Glutamatergic neuron (in vitro differentiated cells): ENCODE data around the gene QRFP. TPM values are rescaled to one million over a fixed set of nuclear protein-coding genes. Genes with fewer than 3 reads are reported as not detected.

ENCODE experiments used
- DNase-seq: peaks from one replicate; pipeline ENCODE4 v3.0.0; 2022
- H3K27ac Mint-ChIP-seq: one replicate; pipeline ENCODE4 v1.8.0; 2020; ENCODE audit warnings: mild to moderate bottlenecking, mixed read lengths, inconsistent platforms; ENCODE audit not compliant: unreplicated experiment
- H3K27me3 Mint-ChIP-seq: one replicate; pipeline ENCODE4 v1.8.0; 2020; ENCODE audit warnings: mild to moderate bottlenecking, moderate library complexity, mixed read lengths, inconsistent platforms; ENCODE audit not compliant: unreplicated experiment
- H3K36me3 Mint-ChIP-seq: one replicate; pipeline ENCODE4 v1.8.0; 2020; ENCODE audit warnings: mild to moderate bottlenecking, mixed read lengths, inconsistent platforms; ENCODE audit not compliant: unreplicated experiment
- H3K4me1 Mint-ChIP-seq: one replicate; pipeline ENCODE4 v1.8.0; 2020; ENCODE audit warnings: mild to moderate bottlenecking, low read depth, mixed read lengths, inconsistent platforms; ENCODE audit not compliant: unreplicated experiment
- H3K4me3 Mint-ChIP-seq: one replicate; pipeline ENCODE4 v1.8.0; 2020; ENCODE audit warnings: mild to moderate bottlenecking, mixed read lengths, inconsistent platforms; ENCODE audit not compliant: unreplicated experiment
- H3K9me3 Mint-ChIP-seq: one replicate; pipeline ENCODE4 v1.8.0; 2020; ENCODE audit warnings: mild to moderate bottlenecking, moderate library complexity, mixed read lengths, inconsistent platforms; ENCODE audit not compliant: unreplicated experiment
- total RNA-seq: library from RNA; stranded (reverse); fragmentation: NEBNext Ultra II Directional; extraction: Animal tissue kit (Norgen Biotek cat#: 25700); gene quantifications from one replicate; pipeline ENCODE4 v1.2.1, GENCODE V29; 2021; ENCODE audit not compliant: unreplicated experiment
- TF ChIP-seq, protein P1 (sequence below): fragments of 200-600 bp; sonication (generic); IDR thresholded peaks from one replicate; pipeline ENCODE4 v1.5.0; 2021; ENCODE audit not compliant: partially characterized antibody, unreplicated experiment

QRFP gene
- total RNA-seq, 1 donor from 2014 or later: not detected

DNA sequence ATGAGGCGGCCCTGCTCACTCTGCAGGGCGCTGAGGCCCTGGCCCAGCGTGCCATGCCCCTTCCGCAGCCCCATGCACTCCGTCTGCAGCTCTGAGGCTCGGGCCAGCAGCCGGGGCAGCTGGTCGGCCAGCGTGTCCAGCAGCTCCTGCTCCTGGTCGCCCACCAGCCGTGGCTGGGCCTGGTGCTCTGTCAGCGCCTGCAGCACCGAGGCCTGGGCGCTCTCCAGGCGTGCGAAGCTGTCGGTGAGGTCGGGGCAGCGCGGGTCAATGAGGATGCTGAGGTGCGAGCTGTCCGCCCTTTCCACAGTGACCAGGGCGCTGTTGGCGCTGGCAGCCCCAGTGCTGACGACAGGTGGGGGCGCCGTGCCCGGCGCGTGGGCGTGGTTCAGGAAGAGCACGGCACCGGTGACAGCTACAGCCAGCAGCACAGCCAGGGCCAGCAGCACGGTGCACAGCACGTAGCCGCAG is 33.0 kb upstream of the QRFP start:
- DNase-seq: no peak
- H3K27me3 Mint-ChIP-seq: peaks cover 5% of the 10 kb centered on the region
- H3K9me3 Mint-ChIP-seq: peaks cover 6% of the 10 kb centered on the region
- H3K4me1 Mint-ChIP-seq: peaks cover 15% of the 10 kb centered on the region
- no peak overlapping the region for H3K4me3 Mint-ChIP-seq
- H3K36me3 Mint-ChIP-seq: no peaks in the 10 kb centered on the region
- TF ChIP-seq, protein P1, sequence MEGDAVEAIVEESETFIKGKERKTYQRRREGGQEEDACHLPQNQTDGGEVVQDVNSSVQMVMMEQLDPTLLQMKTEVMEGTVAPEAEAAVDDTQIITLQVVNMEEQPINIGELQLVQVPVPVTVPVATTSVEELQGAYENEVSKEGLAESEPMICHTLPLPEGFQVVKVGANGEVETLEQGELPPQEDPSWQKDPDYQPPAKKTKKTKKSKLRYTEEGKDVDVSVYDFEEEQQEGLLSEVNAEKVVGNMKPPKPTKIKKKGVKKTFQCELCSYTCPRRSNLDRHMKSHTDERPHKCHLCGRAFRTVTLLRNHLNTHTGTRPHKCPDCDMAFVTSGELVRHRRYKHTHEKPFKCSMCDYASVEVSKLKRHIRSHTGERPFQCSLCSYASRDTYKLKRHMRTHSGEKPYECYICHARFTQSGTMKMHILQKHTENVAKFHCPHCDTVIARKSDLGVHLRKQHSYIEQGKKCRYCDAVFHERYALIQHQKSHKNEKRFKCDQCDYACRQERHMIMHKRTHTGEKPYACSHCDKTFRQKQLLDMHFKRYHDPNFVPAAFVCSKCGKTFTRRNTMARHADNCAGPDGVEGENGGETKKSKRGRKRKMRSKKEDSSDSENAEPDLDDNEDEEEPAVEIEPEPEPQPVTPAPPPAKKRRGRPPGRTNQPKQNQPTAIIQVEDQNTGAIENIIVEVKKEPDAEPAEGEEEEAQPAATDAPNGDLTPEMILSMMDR: no peak
- no peak overlapping the region for H3K27ac Mint-ChIP-seq

DNA sequence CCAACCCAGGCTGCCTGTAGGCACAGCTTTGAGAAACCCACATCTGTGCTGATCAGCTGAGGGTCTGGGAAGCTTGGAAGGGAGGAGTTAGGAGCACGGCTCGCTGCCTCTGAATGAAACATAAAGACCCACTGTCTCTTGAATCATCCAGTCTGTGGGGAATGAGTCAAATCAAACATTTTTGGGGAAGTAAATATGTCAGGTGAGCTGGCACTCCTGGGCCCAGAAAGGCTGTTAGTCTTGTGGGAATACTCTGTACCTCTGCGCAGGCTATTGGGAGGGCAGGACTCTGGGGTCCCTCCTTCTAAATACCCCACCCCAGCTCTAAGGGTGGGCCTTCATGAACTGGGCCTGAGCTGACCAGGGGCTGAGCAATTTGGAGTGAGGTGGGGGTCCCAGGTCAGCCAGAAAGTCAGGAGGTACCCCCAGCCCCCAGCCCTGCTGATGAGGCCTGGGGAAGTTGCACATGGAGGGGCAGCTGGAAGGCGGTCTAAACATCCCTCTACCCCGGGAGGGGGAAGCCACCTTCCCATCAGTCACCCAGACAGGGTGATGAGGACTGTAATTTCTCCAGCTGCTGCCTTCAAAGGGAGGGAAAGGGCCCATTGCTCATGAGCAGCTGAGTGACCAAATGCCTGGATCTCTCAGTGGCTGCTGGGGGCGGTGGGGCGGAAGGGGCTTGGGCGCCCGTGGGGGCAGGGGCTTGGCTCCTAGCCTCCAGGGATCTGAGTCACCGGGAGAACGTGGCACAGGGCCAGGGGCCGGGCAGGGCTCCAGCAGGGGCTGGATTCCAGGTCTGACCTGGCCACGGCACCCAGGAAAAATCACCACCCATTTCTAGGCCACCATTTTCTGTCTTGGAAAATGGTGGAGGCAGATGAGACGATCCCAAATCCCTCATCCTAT is 31.6 kb upstream of the QRFP start:
- DNase-seq: no peak
- no peaks in the 10 kb centered on the region for H3K36me3 Mint-ChIP-seq
- H3K27ac Mint-ChIP-seq: no peak overlapping the region

DNA sequence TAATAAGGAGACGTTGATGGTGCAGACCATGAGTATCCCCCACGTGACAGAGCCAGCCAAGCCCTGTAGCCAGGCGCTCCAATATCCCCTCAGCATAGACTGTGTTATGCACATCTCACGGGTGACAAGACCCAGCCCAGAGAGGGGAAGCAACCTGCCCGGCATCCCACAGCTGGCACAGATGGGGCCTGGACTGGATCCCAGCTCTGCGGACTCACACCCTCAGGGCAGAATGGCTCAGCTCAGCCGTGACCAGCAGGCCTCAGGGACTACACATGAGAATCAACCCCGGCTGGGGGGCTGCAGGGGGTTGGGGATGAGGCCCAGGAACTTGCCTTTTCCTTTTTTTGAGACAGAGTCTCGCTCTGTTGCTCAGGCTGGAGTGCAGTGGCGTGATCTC is 30.7 kb upstream of the QRFP start:
- TF ChIP-seq, protein P1: no peak
- H3K4me1 Mint-ChIP-seq: peaks cover 15% of the 10 kb centered on the region

More for the DNA sequence above, 31.6 kb upstream of the QRFP start:
- Mint-ChIP-seq H3K9me3 (peaks cover 6% of the 10 kb centered on the region), H3K4me1 (peaks cover 15% of the 10 kb centered on the region), H3K4me3 (no peak overlapping the region), H3K27me3 (peaks cover 5% of the 10 kb centered on the region)
- TF ChIP-seq, protein P1: no peak

DNA sequence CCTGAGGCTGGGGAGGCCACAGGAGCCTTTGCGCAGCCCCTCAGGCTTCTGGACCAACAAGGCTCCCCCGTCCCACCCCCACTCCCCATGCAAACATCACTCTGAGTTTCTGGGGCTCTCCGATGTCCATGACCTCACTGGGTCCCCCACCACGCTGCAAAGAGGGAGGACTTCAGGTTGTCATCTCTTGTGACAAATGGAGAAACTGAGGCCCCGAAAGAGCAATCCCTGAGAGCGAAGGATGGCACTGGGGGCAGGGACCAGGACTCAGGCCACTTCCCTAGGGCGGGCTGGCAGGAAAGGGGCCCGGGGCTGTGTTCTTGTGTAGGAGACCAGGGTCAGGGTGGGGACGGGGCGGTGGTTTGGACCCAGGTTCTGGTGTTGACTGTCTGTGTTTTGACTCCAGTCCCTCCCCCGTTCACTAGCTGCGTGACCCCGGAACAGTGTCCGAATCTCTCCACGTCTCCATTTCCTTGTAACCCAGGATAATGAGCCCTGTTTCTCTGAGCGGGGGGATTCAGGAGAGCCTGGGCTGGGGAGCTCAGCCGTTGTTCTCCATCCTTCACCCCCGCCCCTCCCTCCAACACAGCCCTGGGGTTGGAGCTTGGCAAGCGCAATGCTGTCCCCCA is 28.6 kb upstream of the QRFP start:
- TF ChIP-seq, protein P1: no peak
- Mint-ChIP-seq H3K36me3 (no peaks in the 10 kb centered on the region), H3K27ac (no peak overlapping the region), H3K27me3 (peaks cover 5% of the 10 kb centered on the region), H3K9me3 (peaks cover 2% of the 10 kb centered on the region), H3K4me1 (peaks cover 10% of the 10 kb centered on the region), H3K4me3 (no peak overlapping the region)
- DNase-seq: no peak

More for the DNA sequence above, 30.7 kb upstream of the QRFP start:
- H3K27ac Mint-ChIP-seq: no peak overlapping the region
- H3K9me3 Mint-ChIP-seq: peaks cover 6% of the 10 kb centered on the region
- H3K36me3 Mint-ChIP-seq: no peaks in the 10 kb centered on the region
- no peak for DNase-seq
- no peak overlapping the region for H3K4me3 Mint-ChIP-seq
- H3K27me3 Mint-ChIP-seq: peaks cover 7% of the 10 kb centered on the region

DNA sequence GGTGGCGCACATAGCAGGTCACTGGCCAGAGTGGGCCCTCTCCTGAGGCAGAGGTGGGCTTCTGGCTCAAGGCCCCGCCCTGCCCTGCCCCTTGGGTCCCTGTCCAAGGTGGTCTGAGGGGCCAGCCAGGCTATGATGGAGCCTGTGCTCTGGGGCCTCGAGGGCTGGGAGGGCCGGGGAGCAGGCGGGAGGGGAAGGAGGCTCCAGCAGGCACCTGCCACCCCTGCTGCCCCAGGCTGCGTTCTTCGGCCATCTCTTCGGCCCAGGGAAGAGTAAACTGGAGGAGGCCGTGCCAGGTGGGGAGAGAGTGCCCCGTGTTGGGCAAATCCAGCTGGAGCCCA is 27.8 kb upstream of the QRFP start:
- Mint-ChIP-seq H3K36me3 (no peaks in the 10 kb centered on the region), H3K27me3 (peaks cover 5% of the 10 kb centered on the region), H3K4me3 (no peak overlapping the region)

More for the DNA sequence above, 27.8 kb upstream of the QRFP start:
- H3K9me3 Mint-ChIP-seq: peaks cover 2% of the 10 kb centered on the region
- H3K27ac Mint-ChIP-seq: no peak overlapping the region
- TF ChIP-seq, protein P1: no peak
- H3K4me1 Mint-ChIP-seq: peaks cover 10% of the 10 kb centered on the region
- DNase-seq: no peak
